ENCODE measurements around the gene NCAPH2.

Gene NCAPH2

DNA sequence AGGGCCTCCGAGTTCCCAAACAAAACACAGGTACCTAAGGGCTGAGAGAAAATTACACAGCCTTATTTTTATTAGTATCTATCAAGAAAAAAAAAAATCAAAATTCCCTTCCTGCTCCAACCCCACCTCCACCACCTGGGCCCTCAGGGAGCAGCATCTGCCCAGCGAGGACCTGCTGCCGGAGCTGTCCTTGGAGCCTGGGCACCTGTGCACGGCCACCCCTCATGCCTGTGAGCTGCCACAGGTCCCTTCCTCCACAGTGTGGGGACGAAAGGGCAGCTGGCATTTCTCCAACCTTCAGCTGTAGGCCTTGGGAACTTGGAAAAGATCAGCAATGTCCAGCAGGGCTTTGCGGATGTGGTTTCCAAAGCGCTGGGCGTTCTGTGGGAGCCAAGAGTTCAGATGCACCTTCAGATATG, 61.0 kb downstream of the NCAPH2 start:
- TF ChIP-seq, protein P1, sequence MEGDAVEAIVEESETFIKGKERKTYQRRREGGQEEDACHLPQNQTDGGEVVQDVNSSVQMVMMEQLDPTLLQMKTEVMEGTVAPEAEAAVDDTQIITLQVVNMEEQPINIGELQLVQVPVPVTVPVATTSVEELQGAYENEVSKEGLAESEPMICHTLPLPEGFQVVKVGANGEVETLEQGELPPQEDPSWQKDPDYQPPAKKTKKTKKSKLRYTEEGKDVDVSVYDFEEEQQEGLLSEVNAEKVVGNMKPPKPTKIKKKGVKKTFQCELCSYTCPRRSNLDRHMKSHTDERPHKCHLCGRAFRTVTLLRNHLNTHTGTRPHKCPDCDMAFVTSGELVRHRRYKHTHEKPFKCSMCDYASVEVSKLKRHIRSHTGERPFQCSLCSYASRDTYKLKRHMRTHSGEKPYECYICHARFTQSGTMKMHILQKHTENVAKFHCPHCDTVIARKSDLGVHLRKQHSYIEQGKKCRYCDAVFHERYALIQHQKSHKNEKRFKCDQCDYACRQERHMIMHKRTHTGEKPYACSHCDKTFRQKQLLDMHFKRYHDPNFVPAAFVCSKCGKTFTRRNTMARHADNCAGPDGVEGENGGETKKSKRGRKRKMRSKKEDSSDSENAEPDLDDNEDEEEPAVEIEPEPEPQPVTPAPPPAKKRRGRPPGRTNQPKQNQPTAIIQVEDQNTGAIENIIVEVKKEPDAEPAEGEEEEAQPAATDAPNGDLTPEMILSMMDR (IDR thresholded peaks at IDR 0.05; ENCODE audit: low read depth, low read length, missing control alignments) = no peak
- H3K4me3 ChIP-seq (ENCODE audit: low read depth, low read length) = no peak overlapping the region
- DNase-seq (ENCODE audit: low read depth) = no peak

DNA sequence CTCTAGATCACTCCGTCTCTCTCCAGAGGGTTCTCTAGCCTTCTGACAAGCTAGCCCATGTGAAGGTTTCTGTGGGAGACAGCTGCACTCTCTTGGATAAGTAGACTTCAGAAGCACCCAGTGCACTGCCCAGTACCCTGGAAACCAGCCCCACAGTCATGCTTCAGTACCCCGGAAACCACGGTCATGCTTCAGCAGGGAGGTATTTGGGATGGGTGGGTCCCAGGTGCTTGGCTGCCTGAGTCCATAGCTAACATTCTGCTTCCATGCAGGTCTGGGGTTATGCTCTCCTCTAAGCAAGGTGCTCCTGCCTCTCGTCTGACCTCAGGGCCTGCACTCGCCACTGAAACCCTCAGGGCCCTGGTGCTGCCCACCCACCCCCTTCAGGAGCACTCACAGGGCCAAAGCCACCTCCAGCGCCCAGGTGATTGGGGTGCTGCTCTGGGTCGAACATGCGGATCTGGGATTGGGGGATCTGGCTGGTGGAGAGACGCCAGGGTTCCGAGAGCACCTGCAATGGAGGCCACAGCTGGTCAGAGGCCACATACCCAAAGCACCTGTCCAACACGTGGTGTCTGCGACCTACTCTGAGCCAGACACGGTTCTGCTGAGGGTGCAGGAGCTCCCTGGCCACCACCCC, 62.0 kb downstream of the NCAPH2 start:
- TF ChIP-seq, protein P1 (IDR thresholded peaks at IDR 0.05; ENCODE audit: low read depth, low read length, missing control alignments) = no peak
- no peak for DNase-seq (ENCODE audit: low read depth)
- no peak overlapping the region for H3K4me3 ChIP-seq (ENCODE audit: low read depth, low read length)

DNA sequence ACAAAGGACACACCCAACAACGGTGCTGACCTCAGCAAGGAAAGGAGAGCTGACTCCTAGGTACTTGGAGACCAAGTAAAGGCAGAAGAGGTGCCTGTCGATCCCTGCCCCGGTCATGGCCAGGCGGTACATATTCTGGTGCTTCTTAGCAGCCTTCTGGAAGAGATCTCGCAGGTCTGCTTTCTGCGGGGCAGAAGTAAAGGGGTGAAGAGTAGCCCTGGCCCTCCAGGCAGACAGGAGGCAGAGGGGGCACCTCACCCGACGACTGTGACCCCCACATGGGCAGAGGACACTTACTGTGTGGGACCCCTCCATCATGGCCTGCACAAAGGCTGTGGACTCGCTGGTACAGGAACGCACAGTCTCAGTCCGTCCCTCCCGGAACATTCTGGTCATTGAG, 62.8 kb downstream of the NCAPH2 start:
- no peak overlapping the region for H3K4me3 ChIP-seq (ENCODE audit: low read depth, low read length)
- no peak for DNase-seq (ENCODE audit: low read depth)
- TF ChIP-seq, protein P1 (IDR thresholded peaks at IDR 0.05; ENCODE audit: low read depth, low read length, missing control alignments) = no peak

DNA sequence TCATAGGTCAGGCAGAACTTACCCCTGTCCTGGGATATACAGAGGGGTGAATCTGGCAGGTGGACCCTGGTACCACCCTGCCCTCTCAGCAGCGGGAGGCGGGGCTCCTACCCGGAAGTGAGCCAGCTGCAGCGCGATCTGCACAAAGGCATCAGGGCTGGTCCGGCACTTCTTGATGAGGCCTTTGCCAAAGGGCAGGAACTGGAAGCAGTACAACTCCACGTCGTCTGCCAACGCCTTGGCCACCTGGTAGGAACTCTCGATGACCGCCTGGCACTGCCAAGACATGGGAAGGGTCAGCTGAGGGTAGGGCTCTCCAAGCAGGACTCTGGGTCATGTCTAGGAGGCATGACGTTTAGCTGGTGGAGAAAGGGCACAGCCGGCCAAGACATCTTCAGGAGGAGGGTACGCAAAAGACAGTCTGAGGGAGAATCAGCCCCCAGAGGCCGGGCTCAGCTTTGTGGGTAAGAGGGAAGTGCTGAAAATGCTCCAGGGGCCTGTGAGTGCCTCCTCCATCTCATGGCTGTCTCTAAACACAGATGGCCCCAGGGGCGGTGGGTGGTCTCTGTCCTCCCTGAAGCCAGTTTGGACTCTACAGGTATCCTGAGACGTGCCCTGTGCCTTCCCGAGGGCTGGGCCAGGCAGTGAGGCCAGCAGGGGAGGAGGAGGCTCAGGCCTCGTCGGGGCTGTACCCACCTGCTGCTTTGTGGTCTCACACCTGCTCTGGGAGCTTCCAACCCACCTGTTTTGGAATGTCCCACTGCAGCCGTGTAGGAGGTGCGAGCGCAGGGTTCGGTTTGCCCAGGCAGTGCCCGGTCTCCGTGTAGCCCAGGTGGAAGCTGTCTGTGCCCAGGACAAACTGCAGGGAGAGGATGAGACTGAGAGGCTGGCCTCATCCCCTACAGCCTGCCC, 63.5 kb downstream of the NCAPH2 start:
- DNase-seq (ENCODE audit: low read depth) = no peak
- no peak overlapping the region for H3K4me3 ChIP-seq (ENCODE audit: low read depth, low read length)
- TF ChIP-seq, protein P1 (IDR thresholded peaks at IDR 0.05; ENCODE audit: low read depth, low read length, missing control alignments) = no peak

DNA sequence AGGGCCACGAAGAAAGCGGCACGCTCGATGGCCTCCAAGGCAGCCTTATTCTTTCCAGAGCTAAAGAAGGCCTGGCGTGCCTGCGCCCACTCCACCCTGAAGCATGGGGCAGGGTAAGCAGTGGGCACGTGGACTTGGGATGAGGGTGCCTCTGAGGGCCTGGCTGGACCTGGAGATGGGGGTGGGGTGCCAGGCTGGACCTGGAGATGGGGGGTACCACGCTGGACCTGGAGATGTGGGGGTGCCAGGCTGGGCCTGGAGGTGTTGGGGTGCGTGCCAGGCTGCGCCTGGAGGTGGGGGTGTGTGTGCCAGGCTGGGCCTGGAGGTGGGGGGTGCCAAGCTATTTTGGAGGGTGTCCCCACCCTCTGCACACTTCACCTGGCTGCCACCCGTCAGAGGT, 64.9 kb downstream of the NCAPH2 start:
- DNase-seq (ENCODE audit: low read depth) = no peak
- TF ChIP-seq, protein P1 (IDR thresholded peaks at IDR 0.05; ENCODE audit: low read depth, low read length, missing control alignments) = no peak
- no peak overlapping the region for H3K4me3 ChIP-seq (ENCODE audit: low read depth, low read length)

DNA sequence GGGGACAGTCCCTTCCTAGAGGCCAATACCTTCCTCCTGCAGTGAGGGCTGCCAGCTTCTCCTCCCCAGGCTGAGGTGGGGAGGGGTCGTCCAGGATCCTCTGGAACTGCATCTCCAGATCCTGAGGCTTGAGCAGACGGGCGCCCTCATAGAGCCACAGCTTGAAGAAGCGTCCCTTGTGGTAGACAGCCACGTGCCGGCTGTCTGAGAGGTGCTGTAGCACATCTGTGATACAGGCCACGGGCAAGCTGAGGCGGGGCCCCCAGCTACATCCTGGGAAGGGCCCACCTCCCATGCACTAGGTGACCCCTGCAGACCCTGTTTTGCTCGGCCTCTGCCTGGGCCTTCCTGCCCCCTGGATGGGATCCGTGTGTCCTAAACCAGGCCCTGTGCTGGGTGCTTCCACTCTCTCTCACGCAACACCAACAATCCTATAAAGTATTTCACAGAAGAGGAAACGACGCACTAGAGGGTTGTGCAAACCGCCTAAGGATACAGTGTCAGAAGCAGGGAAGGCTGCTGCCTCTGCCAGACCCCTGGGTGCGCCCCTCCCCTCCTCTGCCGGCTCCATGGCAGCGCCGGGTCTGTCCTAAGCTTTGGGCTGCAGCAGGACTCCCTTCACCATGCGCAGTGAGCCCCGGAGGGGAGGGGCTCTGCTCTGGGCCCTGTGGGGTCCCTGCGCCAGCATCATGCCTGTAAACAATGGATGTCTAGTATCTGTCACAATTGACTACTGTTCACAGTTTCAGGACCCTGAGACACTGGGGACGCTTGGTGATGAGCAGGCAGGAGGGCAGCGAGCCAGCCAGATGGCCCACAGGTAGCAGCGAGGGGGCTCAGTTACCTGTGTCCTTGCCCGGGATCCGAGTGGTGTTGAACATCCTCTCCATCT, 65.7 kb downstream of the NCAPH2 start:
- DNase-seq (ENCODE audit: low read depth) = no peak

More for the DNA sequence above, 65.7 kb downstream of the NCAPH2 start:
- H3K4me3 ChIP-seq (ENCODE audit: low read depth, low read length) = no peak overlapping the region
- TF ChIP-seq, protein P1 (IDR thresholded peaks at IDR 0.05; ENCODE audit: low read depth, low read length, missing control alignments) = no peak
